Prostate gland (tissue), 2 donors: Measurements from ENCODE around the gene GSTA3. TPM values are rescaled to one million over a fixed set of nuclear protein-coding genes. Genes with fewer than 3 reads are reported as not detected.
"Not testable (repeated sequence)": the region's sequence is repeated elsewhere in the genome, so short reads cannot be mapped to it uniquely, and the experiment has no call there.

Source experiments
- DNase-seq: peaks from one replicate; pipeline ENCODE4 v3.0.0-alpha.2; 2019; ENCODE audit warnings: low spot score
- H3K27ac ChIP-seq, 2 donors: fragments of 200-600 bp; sonication (generic); 2 replicates each; pipeline ENCODE4 v1.5.1; 2017 to 2019
- H3K27me3 ChIP-seq: fragments of 200-600 bp; sonication (generic); replicated peaks from 2 replicates; pipeline ENCODE4 v1.5.1; 2019; ENCODE audit not compliant: insufficient read depth
- H3K36me3 ChIP-seq, 2 donors: fragments of 200-600 bp; sonication (generic); 1 replicate in 1 of 2; 2 replicates in 1 of 2; pipeline versions ENCODE4 v1.5.1 to v1.8.1; 2017 to 2019
- H3K4me1 ChIP-seq: fragments of 200-600 bp; sonication (generic); replicated peaks from 2 replicates; pipeline ENCODE4 v1.5.1; 2019
- H3K4me3 ChIP-seq, 2 donors: fragments of 200-600 bp; sonication (generic); 2 replicates each; pipeline ENCODE4 v1.5.1; 2017 to 2019
- H3K9me3 ChIP-seq: fragments of 200-600 bp; sonication (generic); 2 replicates; pipeline ENCODE4 v1.5.1; 2017
- CTCF ChIP-seq, 4 experiments: fragments of 200-600 bp in 2 of 4; fragments of 450-650 bp in 2 of 4; sonication (generic) in 2 of 4; IDR thresholded peaks; 1 replicate in 3 of 4; 2 replicates in 1 of 4; pipeline ENCODE4 v1.5.1; 2016 to 2019; ENCODE audit warnings: antibody characterized with exemption in 4 of 4, mild to moderate bottlenecking in 2 of 4, moderate library complexity in 2 of 4
- POLR2A ChIP-seq: fragments of 450-650 bp; IDR thresholded peaks from one replicate; pipeline ENCODE4 v1.6.1; 2016; ENCODE audit warnings: antibody characterized with exemption, mild to moderate bottlenecking
- POLR2AphosphoS5 ChIP-seq: sonication (generic); formaldehyde crosslinking; IDR thresholded peaks from one replicate; pipeline ENCODE4 v1.6.1; 2017; ENCODE audit warnings: antibody characterized with exemption
- WGBS: methylation state at CpG from one replicate; pipeline ENCODE4 v1.1.5; 2018; 5-methylcytosine and 5-hydroxymethylcytosine counted together
- intact Hi-C: fragments of 100-400 bp; cut with DNase I; formaldehyde crosslinking; loops from one replicate; pipeline ENCODE4 v1.14.2; 2022
- total RNA-seq, 2 donors: library from RNA; depleted of rRNA; stranded (reverse); fragments of >200 nt; gene quantifications; one replicate each; pipeline ENCODE4 v1.1.0, GENCODE V29; 2016

GSTA3 gene
- total RNA-seq, 2 donors from 2014 or later: 20.2 TPM; not detected in 1

- DNase-seq: no peak
- intact Hi-C loops: no loop called here
- no peak overlapping the region for H3K4me3 ChIP-seq
- no peaks in the 10 kb centered on the region for H3K36me3 ChIP-seq
- H3K27me3 ChIP-seq: no peaks in the 10 kb centered on the region
- no peaks in the 10 kb centered on the region for H3K4me1 ChIP-seq
- no peak overlapping the region for H3K27ac ChIP-seq
- no peak for TF ChIP-seq POLR2AphosphoS5
- no peak for TF ChIP-seq POLR2A
- no peak for TF ChIP-seq CTCF (IDR thresholded peaks at IDR 0.05)
- WGBS: 15% methylated on average over 5 of the region's 5 CpGs
- H3K9me3 ChIP-seq: no peaks in the 10 kb centered on the region
Observed at GRCh38 chr6:52946306-52946705, 36.8 kb upstream of the GSTA3 start.

GRCh38 chr6:52942821-52943220, 33.3 kb upstream of the GSTA3 start:
- H3K27ac ChIP-seq, H3K4me1 ChIP-seq, H3K27me3 ChIP-seq, H3K9me3 ChIP-seq, H3K4me3 ChIP-seq, intact Hi-C loops, DNase-seq, H3K36me3 ChIP-seq: not testable (repeated sequence)
- 72% methylated on average over 10 of the region's 10 CpGs for WGBS

GRCh38 chr6:52942221-52942620, 32.7 kb upstream of the GSTA3 start:
- H3K4me1 ChIP-seq: no peaks in the 10 kb centered on the region
- WGBS: 71% methylated on average over 4 of the region's 4 CpGs
- DNase-seq: no peak
- no peak overlapping the region for H3K4me3 ChIP-seq
- intact Hi-C loops: no loop called here
- H3K36me3 ChIP-seq: no peaks in the 10 kb centered on the region
- H3K9me3 ChIP-seq: no peaks in the 10 kb centered on the region
- no peaks in the 10 kb centered on the region for H3K27me3 ChIP-seq
- no peak overlapping the region for H3K27ac ChIP-seq
- TF ChIP-seq CTCF (IDR thresholded peaks at IDR 0.05) (no peak), POLR2A (no peak), POLR2AphosphoS5 (no peak)

- no peaks in the 10 kb centered on the region for H3K9me3 ChIP-seq
- 63% methylated on average over 2 of the region's 2 CpGs for WGBS
- H3K4me3 ChIP-seq: no peak overlapping the region
- intact Hi-C loops: no loop called here
- no peaks in the 10 kb centered on the region for H3K27me3 ChIP-seq
- no peak overlapping the region for H3K27ac ChIP-seq
- no peaks in the 10 kb centered on the region for H3K36me3 ChIP-seq
- no peak for TF ChIP-seq POLR2A
- no peak for TF ChIP-seq CTCF (IDR thresholded peaks at IDR 0.05)
- no peak for TF ChIP-seq POLR2AphosphoS5
- no peak for DNase-seq
- H3K4me1 ChIP-seq: no peaks in the 10 kb centered on the region
Observed at GRCh38 chr6:52937908-52938307, 28.4 kb upstream of the GSTA3 start.

GRCh38 chr6:52933778-52934177, 24.3 kb upstream of the GSTA3 start:
- no peak overlapping the region for H3K4me3 ChIP-seq
- intact Hi-C loops: no loop called here
- WGBS: 81% methylated on average over 2 of the region's 2 CpGs

More at GRCh38 chr6:52933778-52934177, 24.3 kb upstream of the GSTA3 start:
- no peak for DNase-seq
- H3K27me3 ChIP-seq: no peaks in the 10 kb centered on the region
- TF ChIP-seq POLR2A (no peak), CTCF (IDR thresholded peaks at IDR 0.05) (no peak), POLR2AphosphoS5 (no peak)
- no peaks in the 10 kb centered on the region for H3K36me3 ChIP-seq
- H3K9me3 ChIP-seq: no peaks in the 10 kb centered on the region
- no peaks in the 10 kb centered on the region for H3K4me1 ChIP-seq
- no peak overlapping the region for H3K27ac ChIP-seq
